ENCODE results near the gene ZNF865.
A peak's percentile ranks its signal among the peaks of the same experiment; 100 is the strongest.

The ZNF865 gene

DNA sequence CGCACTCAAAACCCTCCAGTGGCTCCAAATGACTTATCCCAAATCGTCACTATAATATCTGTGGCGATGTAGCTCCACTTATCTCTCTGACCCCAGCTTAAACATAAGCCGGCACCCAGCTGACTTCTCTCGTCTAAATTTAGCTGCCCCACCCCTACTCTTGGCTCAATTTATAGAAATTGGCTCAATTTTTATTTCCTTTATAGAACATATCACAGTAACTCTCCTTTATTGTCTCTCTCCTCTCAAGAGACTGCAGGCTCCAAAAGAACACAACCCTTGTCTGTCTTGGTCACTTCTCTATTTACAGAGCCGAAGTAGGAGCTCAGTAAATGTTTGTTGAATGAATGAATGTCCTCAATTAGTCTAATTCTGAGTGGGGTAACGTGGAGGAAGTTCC, 18.1 kb downstream of the ZNF865 start:
- DNase-seq (ENCODE audit: low spot score) = no peak

DNA sequence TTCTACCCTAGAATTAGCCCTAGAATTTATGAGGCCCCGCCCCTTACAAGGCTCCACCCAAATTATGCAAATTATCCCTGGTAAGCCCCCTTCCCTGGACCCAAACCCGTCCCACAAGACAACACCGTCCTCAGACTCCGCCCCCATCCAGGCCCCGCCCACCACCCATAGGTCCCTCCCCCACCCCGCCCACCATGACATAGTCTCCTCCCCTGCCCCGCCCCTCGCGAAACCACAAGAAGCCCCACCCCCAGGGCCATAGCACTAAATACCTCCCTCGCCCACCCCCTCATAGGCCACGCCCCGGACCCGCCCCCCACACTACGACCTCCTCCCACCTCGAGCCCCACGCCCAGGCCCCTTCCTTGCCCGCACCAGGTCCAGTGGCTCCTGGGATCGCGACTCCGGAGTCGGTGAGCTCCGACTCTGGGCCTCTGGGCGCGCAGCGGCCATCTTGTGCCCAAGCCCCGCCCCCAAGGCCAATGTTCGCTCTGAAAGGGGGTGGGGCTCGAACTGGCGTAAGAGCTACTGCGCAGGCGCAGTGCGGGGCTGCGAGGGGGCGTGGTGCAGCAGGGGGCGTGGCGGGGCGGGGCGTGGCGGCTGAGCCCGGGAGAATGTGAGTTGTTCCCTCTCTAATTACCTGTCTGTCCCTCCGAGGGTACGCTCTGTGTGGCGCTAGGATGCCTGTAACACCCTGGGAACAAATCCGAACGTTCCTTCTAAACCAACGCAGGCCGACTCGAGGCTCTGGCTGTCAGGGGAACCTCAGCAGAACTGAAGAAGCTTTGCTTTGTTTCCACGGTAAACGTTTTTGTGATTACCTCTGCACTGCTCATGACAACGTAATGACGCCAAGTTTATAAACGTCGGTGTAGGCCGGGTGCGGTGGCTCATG, 18.9 kb downstream of the ZNF865 start, which contains the start of gene ZNF784:
Gene ZNF784, minus strand, starts transcription at position 458 of the 895 bp plus-strand sequence. Its CDS starts 5 bp downstream, at position 453.
- peak; percentile 94 for DNase-seq (ENCODE audit: low spot score)

DNA sequence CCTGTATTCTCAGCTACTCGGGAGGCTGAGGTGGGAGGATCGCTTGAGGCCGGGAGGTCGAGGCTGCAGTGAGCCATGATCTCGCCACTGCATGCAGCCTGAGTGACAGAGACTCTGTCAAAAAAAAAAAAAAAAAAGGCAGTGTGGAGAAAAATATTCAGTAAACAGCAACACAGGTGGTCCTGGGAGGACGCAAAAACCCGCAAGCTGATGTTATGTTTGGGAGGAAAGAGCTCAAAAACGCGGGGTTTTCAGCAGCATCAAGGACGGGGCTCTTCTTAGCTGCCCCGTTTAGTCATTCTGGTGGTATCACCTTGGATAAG, 19.5 kb downstream of the ZNF865 start:
- DNase-seq (ENCODE audit: low spot score) = no peak

DNA sequence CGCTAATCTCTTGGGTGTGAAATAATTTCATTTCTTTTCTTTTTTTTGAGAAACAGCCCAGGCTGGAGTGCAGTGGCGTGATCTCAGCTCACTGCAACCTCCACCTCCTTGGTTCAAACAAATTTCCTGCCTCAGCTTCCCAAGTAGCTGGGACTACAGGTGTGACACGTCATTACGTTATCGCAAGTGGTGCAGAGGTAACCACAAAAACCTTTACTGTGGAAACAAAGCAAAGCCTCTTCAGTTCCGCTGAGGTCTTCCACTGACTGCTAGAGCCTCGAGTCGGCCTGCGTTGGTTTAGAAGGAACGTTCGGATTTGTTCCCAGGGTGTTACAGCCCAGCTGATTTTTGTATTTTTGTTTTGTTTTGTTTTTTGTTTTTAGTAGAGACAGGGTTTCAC, 20.9 kb downstream of the ZNF865 start:
- no peak for DNase-seq (ENCODE audit: low spot score)

DNA sequence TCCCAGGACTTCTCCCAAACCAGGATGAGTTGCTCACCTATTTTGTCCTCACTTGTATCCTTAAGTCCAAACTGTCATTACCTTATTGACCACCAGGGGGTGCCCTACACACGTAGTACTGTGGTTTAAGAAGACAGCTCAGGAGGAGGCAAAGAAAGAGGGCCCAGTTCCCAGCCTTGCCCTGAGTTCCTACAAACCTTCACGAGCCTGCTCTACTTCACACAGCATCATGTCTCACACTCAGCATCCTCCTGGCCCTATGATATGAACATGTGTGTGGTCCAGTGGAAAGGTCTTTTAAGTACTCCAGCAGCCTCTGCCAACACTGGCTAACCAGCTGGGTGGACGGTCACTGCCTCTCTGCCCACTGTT, 27.0 kb downstream of the ZNF865 start:
- no peak for DNase-seq (ENCODE audit: low spot score)

DNA sequence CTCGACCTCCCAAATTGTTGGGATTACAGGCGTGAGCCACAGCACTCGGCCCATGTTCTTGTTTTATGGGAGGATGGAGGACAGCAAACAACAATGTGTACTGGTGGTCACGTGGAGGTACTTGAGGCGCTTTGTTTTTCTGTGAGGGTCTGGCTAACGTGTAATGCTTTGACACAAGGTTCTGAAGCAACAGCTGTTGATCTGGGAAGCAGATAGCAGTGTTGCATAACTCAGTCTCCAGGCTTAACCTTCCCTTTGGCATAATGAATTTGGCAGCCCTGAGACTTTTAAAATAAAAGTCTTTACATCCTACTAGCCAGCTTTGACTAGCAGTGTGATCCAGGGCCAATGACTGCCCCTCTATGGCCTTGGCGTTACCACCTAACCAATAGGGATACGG, 28.4 kb downstream of the ZNF865 start:
- no peak for DNase-seq (ENCODE audit: low spot score)

DNA sequence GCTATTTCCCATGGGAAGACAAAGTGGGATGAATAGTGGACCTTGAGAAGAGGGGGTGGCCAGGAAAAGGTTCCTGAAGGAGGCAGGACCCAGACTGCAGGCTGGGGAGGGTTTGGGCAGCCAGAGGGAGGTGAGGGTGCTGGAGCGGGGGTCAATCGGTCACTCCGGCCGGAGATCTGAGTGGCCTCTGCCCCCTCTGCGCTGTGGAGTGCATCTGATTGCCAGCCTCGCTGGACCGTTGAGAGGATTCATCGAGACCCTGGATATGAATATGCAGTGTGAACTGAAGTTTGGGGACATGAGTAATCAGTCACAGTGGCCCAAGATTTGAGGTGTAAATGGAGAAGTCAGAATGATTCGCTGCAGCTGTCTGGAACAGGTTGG, 29.9 kb downstream of the ZNF865 start:
- no peak for DNase-seq (ENCODE audit: low spot score)

DNA sequence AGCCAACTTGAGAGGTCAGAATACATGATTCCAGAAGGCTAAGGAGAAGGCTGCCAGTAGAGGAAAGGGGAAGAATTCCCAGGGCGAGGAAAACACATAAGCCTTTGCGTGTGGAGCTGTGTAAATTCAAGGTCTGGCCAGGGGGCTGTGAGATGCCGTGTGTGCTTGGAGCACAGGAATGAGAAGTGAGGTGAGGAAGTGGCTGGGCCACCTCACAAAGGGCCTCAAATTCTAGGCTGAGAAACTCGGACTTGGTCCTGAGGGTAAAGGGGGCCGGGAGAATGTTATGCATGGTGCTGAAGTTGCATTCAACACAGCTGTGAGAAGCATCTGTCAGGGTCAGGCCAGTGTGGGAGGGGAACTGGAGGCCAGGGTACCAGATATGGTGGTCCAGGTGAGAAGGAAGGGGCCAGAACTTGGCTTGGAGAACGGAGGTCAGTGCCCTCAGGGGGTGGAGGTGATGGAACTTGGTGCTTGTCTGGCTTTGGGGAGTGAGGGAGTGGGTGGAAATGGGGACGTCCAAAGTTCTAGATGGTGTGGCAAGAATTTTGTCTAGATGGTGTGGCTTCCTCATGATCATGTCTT, 30.5 kb downstream of the ZNF865 start:
- no peak for DNase-seq (ENCODE audit: low spot score)

DNA sequence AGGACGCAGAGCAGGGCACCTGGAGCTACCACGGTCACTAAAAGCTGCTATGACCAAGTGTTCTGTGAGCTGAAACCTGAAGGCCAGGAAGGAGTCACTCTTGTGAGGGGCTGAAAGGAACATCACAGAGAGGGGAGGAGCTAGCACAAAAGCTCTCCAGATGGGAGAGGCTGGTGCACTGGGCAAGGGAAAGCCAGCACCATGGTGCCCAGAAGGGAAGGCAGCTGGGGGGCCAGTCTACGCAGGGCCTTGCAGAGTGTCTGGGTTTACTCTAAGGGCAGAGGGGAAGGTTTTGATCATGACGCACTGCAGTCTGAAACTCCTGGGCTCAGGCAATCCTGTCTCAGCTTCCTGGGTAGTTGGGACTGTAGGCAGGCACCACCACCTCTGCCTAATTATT, 31.3 kb downstream of the ZNF865 start:
- no peak for DNase-seq (ENCODE audit: low spot score)

DNA sequence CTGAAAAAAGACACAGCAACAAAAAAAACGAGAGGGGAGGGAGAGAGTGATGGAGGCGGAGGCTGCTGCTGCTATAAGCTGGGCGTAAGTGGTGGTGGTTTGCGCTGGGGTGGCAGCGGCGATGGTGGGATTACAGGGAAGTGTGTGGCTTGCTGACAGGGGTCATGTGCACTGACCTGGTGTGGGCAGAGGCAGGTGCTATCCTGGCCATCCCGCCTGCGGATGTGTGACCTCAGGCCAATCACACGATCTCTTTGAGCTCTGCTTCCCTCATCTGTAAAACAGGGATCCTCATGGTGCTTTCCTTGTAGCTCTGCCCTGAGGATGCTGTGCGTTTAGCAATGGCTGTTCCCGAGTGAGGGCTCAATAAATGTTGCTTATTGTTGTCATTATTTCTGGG, 32.1 kb downstream of the ZNF865 start:
- no peak for DNase-seq (ENCODE audit: low spot score)

DNA sequence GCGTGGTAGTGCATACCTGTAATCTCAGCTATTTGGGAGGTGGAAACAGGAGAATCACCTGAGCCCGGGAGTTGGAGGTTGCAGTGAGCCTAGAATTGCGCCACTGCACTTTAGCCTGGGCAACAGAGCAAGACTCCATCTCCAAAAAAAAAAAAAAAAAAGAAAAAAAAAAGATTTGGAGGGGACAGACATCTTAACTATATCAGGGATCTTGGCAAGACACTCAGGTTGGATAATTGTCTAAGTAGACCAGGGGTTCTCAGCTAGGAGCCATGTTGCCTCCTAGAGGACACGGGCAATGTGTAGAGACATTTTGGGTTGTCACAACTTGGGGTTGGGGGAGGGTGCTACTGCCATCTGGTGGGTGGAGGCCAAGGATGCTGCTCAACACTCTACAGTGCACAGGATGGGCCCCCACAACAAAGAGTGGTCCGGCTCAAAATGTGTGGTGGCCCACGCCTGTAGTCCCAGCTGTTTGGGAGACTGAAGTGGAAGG, 33.5 kb downstream of the ZNF865 start:
- no peak for DNase-seq (ENCODE audit: low spot score)

DNA sequence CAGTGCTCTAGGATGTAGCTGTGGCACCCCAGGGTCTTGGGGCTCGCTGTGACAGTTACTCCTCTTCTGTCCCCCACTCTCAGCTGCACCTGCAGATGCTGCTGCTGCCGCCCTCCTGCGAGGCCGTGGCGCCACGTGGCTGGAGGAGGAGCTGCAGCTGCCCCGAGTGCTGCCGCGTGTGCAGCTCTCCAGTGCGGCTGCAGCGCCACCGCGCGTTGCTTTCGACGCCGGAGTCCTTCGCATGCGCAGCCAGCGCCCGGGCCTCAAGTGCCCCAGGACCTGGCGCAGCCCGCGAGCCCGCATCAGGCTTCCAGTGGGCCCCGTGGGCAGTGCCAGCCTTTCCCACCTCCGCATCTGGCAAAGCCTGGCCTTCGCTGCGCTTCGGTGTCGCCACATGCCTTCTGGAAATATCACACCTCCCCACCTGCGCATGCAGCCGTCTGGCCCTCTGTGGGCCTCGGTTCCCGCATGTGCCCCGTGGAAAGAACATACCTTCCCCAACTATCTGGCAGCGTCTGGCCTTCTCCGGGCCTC, 34.7 kb downstream of the ZNF865 start:
- DNase-seq (ENCODE audit: low spot score) = no peak

DNA sequence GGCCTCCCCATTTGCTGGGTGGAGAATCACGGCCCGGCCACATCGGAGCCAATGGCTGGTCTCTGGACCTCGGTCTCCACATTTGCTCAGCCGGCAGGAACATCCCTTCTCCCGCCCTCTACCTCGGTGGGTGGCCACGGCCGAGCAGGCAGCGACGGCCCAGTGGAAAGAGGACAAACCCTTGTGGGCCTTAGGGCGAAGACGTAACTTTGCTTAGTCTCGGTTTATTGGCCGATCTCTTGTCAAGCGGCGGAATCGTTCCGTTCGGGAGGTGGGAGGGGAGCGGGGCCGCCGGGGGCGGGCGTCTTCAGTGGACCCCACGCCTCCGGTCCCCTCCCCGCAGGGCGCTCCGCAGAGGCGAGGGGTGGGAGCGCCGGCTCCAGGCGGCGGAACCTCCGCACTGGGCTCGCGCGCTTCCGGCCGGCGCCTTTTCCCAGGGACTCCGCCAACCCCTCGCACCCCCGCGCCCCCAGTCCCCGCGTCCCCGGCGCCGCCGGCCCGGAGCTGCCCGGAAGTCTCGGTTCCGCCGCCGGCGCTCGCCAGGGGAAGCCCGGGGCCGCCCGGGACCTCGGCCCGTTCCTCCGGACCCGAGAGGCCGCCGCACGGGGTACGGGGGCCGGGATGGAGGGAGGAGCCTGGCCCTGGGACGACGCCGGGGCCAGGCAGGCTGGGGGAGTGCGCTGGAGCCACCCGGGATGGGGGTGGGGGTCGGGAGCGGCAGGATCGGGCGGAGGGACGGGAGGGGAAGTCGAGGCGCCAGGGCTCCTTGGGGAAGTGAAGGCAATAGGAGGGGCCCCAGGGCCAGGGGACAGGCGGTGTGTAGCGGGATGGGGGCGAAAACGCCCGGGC, 35.4 kb downstream of the ZNF865 start, which contains the start of gene ZNF580:
Gene ZNF580, plus strand, starts transcription at position 426 of the 849 bp plus-strand sequence. CDS start 1,507 bp downstream, outside the sequence.
- DNase-seq (ENCODE audit: low spot score) = peak; percentile 77

DNA sequence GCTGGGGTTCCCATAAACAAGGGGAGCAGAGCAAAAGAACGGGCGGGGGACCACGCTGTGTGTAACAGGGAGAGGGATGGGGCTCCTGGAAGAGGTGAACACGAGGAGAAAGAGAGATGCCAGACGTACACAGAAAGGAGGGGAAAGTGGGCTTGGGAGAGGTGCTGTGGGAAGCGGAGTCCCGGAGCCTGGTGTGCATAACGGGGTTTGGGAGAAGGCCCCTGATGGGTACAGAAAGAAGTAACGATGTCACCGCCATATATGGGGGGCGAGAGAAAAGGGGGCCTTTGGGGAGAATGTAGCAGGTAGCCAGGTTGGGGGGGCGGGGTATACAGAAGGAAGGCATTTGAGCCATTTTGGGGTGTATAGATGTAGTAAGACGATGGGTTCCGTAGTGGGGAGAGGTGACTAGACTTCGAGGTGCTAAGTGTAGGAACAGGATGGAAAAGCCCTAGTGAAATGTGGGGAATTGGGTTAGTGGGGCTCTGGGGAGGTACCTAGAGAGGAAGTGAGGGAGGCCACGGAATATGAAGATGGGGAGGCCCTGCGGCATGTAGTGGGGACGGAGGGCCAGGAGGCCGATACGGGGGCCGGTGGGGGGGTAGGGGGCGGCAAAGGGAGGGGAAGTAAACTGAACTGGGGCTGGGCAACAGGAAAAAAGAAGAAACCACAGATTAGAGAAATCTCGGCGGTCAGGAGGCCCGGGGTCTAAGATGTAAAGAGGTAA, 36.1 kb downstream of the ZNF865 start:
- no peak for DNase-seq (ENCODE audit: low spot score)

DNA sequence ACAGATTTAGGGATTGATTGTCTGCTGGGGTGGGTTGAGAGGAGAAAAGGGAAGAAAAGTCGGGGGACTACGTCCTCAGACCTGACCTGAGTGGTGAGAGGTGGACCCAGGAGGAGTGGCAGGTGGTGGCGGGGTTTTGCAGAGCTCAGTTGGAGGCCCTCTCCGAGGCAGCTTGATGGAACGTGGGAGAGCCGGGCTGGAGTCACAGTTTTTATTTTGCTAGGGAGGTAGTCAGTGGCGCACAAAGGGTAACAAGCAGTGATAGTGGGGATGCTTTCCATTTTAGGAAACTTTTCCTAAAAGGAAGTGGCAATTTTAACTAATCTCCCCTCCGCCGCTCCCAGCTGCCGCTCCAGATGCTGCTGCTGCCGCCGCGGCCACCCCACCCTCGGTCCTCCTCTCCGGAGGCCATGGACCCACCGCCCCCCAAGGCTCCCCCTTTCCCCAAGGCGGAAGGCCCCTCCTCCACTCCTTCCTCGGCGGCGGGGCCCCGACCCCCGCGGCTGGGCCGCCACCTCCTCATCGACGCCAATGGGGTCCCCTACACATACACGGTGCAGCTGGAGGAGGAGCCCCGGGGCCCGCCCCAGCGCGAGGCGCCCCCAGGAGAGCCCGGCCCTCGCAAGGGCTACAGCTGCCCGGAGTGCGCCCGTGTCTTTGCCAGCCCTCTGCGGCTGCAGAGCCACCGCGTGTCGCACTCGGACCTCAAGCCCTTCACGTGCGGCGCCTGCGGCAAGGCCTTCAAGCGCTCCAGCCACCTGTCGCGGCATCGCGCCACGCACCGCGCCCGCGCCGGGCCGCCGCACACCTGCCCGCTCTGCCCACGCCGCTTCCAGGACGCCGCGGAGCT, 36.9 kb downstream of the ZNF865 start:
- DNase-seq (ENCODE audit: low spot score) = no peak

DNA sequence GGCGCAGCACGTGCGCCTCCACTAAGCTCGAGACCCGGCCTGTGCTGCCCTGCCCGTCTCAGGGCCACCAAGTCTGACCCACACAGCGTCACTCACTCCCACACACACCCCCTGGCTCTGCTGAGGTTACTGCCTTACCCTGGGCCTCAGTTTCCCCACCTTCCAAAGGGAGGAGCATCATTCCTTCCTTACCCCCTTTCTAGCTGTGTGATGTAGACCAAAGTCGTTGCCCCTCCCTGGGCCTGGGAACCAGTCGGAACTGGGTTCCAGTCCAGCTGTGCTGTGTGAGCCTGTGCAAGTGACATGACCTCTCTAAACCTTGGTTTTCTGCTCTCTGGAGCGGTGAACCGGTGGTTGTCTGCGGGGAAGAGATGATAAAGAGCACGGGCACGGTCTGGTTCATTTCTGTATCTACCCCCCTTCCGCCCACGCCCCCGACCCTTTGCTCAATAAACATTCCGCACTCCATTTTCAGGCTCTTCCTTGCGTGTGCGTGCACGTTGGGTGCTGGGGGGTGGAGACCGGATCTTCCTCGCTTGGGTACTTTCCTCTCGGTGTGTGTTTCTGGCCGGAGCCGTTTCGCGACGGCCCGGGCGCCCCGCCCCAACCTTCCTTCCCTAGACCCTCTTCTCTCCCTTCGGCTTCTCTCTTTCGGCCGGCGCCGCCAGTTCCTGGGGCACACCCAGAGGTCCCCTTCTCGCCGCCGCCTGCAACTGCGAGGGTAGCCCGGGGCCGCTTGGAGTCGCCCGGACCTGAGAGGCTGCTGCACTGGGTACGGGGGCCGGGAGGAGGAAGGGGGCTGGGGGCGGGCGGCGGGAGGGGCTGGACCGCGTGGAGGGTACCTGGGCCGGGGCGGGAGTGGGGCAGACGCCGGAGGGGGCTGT, 37.8 kb downstream of the ZNF865 start, which contains the start of gene ZNF581:
Gene ZNF581, plus strand, starts transcription at position 647 of the 884 bp plus-strand sequence. CDS start 923 bp downstream, outside the sequence.
- DNase-seq (ENCODE audit: low spot score) = peak; percentile 96

DNA sequence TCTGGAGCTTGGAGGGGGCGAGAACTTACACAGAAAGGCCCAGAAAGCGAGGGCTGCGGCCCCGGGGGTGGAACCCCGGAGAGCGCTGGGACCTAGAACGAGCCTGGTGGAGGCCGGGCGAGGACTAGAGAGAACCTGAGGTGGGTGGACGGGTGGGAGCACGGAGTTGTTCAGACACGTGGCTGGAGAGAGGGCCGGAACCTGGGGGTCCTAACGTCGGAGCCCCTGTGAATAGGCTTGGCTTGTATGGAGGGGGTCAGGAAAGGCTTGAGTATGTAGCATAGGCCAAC, 38.4 kb downstream of the ZNF865 start:
- DNase-seq (ENCODE audit: low spot score) = no peak

DNA sequence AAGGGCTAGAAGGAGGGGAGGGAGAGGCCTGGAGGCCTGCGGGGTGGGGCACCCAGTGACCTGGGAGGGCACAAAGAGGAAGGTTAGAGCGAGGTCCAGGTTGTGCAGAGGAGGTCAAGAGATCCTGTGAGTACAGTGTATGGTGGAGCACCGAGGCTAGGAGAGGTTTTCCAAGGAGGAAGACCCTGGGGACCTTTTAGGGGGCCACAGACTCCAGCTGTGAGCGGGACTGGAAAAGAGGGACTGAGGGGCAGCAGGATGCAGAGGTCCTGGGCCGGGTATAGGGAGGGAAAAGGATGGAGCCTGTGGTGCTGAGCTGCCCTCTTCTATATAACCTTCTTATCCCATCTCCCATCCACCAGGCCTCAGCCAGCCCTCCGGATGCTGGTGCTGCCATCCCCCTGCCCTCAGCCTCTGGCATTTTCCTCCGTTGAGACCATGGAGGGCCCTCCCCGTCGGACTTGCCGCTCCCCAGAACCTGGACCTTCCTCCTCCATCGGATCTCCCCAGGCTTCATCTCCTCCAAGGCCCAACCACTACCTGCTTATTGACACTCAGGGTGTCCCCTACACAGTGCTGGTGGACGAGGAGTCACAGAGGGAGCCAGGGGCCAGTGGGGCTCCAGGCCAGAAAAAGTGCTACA, 38.9 kb downstream of the ZNF865 start:
- no peak for DNase-seq (ENCODE audit: low spot score)

DNA sequence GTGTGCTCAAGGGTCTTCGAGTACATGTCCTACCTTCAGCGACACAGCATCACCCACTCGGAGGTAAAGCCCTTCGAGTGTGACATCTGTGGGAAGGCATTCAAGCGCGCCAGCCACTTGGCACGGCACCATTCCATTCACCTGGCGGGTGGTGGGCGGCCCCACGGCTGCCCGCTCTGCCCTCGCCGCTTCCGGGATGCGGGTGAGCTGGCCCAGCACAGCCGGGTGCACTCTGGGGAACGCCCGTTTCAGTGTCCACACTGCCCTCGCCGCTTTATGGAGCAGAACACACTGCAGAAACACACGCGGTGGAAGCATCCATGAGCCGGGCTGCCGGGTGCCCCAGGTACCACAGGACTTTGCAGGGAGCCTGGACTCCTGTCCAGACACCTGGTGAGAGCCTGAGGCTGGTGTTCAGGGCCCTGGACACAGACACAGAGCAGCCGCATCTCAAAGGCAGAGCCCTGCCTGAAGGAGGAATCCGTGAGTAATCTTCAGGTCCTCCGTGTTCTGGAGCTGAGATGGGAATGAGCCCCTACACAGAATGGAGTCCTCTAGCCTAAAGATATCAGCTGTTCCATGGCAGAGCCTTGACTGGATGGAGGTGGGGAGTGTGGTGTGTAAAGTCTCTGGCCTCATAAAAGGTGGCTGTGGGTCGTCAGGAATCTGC, 39.5 kb downstream of the ZNF865 start:
- no peak for DNase-seq (ENCODE audit: low spot score)

Data from HuH-7.5 (cell line).